CD8-positive, alpha-beta memory T cell (primary cell): ENCODE data around the gene ATP2C1. TPM values are rescaled to one million over a fixed set of nuclear protein-coding genes. Genes with fewer than 3 reads are reported as not detected.
A peak's percentile ranks its signal among the peaks of the same experiment; 100 is the strongest.

ENCODE experiments used
- CTCF ChIA-PET: fragments of 350-600 bp; sonication (Branson Sonifier 250); formaldehyde crosslinking; loops from one replicate; lab custom pipeline; 2021; ENCODE audit warnings: antibody characterized with exemption; lab: Charles Lee
- POLR2A ChIA-PET: fragments of 350-600 bp; sonication (Branson Sonifier 250); formaldehyde crosslinking; loops from one replicate; lab custom pipeline; 2021; ENCODE audit warnings: antibody characterized with exemption; lab: Charles Lee
- DNase-seq, 5 donors: peaks; one replicate each; pipeline versions ENCODE4 v3.0.0 to v3.0.0-alpha.2; 2020 to 2022; ENCODE audit warnings: mixed read lengths in 1 of 5
- H3K27ac ChIP-seq: one replicate; pipeline ENCODE4 v1.7.0; 2013; ENCODE audit warnings: low read depth, mild to moderate bottlenecking, low read length, moderate library complexity
- H3K27me3 ChIP-seq: 2 replicates; pipeline ENCODE4 v1.7.0; 2013; ENCODE audit warnings: low read length, mild to moderate bottlenecking; ENCODE audit not compliant: insufficient read depth, poor library complexity, severe bottlenecking
- H3K36me3 ChIP-seq: 2 replicates; pipeline ENCODE4 v1.7.0; 2013; ENCODE audit warnings: mild to moderate bottlenecking, low read length, moderate library complexity; ENCODE audit not compliant: insufficient read depth
- H3K4me1 ChIP-seq: 2 replicates; pipeline ENCODE4 v1.7.0; 2013; ENCODE audit warnings: mild to moderate bottlenecking, low read length, moderate library complexity; ENCODE audit not compliant: insufficient read depth
- H3K4me3 ChIP-seq: 2 replicates; pipeline ENCODE4 v1.7.0; 2013; ENCODE audit warnings: mild to moderate bottlenecking, low read length
- H3K9me3 ChIP-seq: 2 replicates; pipeline ENCODE4 v1.7.0; 2013; ENCODE audit warnings: mild to moderate bottlenecking, low read length
- H3K27ac Mint-ChIP-seq, 8 donors: one replicate each; pipeline ENCODE4 v1.8.0; 2020 to 2021; ENCODE audit warnings: mixed read lengths in 8 of 8, mild to moderate bottlenecking in 6 of 8, inconsistent platforms in 3 of 8, moderate library complexity in 3 of 8
- H3K27me3 Mint-ChIP-seq, 2 donors: one replicate each; pipeline ENCODE4 v1.8.0; 2020 to 2021; ENCODE audit warnings: mixed read lengths in 2 of 2, mild to moderate bottlenecking in 1 of 2, moderate library complexity in 1 of 2
- H3K36me3 Mint-ChIP-seq, 3 donors: one replicate each; pipeline ENCODE4 v1.8.0; 2020 to 2021; ENCODE audit warnings: mixed read lengths in 3 of 3, inconsistent platforms in 1 of 3, mild to moderate bottlenecking in 1 of 3
- H3K4me1 Mint-ChIP-seq, 3 donors: one replicate each; pipeline ENCODE4 v1.8.0; 2020 to 2021; ENCODE audit warnings: mixed read lengths in 3 of 3, inconsistent platforms in 1 of 3, mild to moderate bottlenecking in 1 of 3
- H3K4me3 Mint-ChIP-seq, 7 donors: one replicate each; pipeline ENCODE4 v1.8.0; 2020 to 2021; ENCODE audit warnings: mixed read lengths in 7 of 7, mild to moderate bottlenecking in 6 of 7, moderate library complexity in 4 of 7, inconsistent platforms in 2 of 7
- H3K9me3 Mint-ChIP-seq, 5 donors: one replicate each; pipeline ENCODE4 v1.8.0; 2020 to 2022; ENCODE audit warnings: mixed read lengths in 5 of 5, mild to moderate bottlenecking in 3 of 5, moderate library complexity in 2 of 5, inconsistent platforms in 1 of 5
- polyA plus RNA-seq: library from polyadenylated mRNA; unstranded; fragments of 300-500 nt; fragmentation: Illumina TruSeq; gene quantifications from one replicate; pipeline ENCODE4 v1.2.3, GENCODE V29; 2021
- total RNA-seq, 2 experiments: library from RNA; stranded (reverse); gene quantifications; one replicate each; pipeline ENCODE4 v1.2.3, GENCODE V29; 2021

The ATP2C1 gene
- total and polyA plus RNA-seq, 3 experiments from 2014 or later, result 15.0 to 71.7 (median 68.4) TPM

DNA sequence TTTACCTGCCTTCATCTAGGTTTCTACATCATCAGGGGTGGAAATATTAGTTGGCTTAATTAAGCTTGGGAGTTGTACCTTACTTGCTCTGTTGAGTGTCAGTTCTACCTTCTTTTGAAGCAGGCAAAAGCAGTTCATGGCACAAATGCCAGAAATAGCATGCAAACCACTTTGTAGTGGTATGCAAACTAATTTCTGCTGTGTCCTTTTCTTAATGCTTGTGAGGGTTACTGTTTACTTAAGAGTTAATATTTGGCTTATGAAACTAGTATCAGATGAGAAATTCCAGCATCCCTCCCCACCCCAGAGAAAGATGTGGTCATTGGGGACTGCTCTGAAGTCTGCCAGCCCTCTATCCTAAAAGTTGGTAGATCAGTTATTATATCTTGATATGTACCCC lies 7.1 kb downstream of the ATP2C1 start:
- Mint-ChIP-seq H3K36me3 (no peaks in the 10 kb centered on the region), H3K4me3 (no peak overlapping the region), H3K4me1 (peaks cover 55 to 83% (median 82%) of the 10 kb centered on the region in 3 donors), H3K27me3 (no peaks in the 10 kb centered on the region), H3K9me3 (no peaks in the 10 kb centered on the region), H3K27ac (peak overlapping the region in 2 of 8 donors; percentile 27 to 39)
- ChIA-PET POLR2A (no interaction called here), CTCF (no interaction called here)
- H3K27ac ChIP-seq, result no peak overlapping the region
- no peaks in the 10 kb centered on the region for H3K27me3 ChIP-seq
- no peak for DNase-seq
- no peak overlapping the region for H3K4me3 ChIP-seq
- peaks cover 31% of the 10 kb centered on the region for H3K4me1 ChIP-seq
- no peaks in the 10 kb centered on the region for H3K36me3 ChIP-seq
- no peaks in the 10 kb centered on the region for H3K9me3 ChIP-seq

DNA sequence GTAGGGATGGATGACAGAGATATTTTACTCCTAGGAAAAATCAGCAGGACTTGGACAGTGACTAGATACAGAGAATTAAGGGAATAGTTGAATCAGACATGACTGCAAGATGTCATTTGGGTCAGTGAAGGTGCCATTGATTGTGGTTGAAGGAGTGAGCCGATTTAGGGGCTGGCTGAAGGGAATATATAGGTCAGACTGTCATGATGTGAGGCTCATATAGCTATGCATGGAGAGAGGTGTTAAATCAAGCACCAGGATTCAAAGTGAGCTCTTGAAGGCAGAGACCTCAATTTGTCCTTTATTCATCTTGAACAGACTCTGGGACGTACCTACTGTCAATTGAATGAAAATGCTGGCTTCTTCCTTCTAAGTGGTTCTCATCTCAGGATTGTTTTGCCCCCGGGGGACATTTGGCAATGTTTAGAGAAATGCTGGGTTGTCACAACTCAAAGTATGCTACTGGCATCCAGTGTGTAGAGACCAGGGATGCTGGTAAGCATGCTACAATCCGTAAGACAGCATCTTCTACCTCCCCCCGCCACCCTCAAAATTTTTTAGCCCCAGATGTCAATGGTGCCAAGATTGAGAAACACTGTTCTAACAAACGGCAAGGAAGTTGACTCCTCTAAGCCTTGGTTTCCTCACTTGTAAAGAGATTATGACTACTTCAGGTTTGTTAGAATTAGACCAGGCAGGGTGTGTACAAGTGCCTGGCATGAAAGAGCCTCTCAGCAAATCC lies 7.8 kb downstream of the ATP2C1 start:
- ChIA-PET CTCF (no interaction called here), POLR2A (no interaction called here)
- H3K27ac Mint-ChIP-seq, result peak overlapping the region in 5 of 8 donors; percentile 27 to 39 (median 31)
- no peaks in the 10 kb centered on the region for H3K9me3 Mint-ChIP-seq
- no peaks in the 10 kb centered on the region for H3K36me3 Mint-ChIP-seq
- H3K36me3 ChIP-seq, result no peaks in the 10 kb centered on the region
- no peaks in the 10 kb centered on the region for H3K9me3 ChIP-seq
- H3K27ac ChIP-seq, result no peak overlapping the region
- H3K4me1 Mint-ChIP-seq, result peaks cover 54 to 83% (median 82%) of the 10 kb centered on the region in 3 donors
- no peaks in the 10 kb centered on the region for H3K27me3 Mint-ChIP-seq
- DNase-seq, result no peak
- H3K4me3 ChIP-seq, result no peak overlapping the region
- H3K4me1 ChIP-seq, result peaks cover 31% of the 10 kb centered on the region
- no peaks in the 10 kb centered on the region for H3K27me3 ChIP-seq
- no peak overlapping the region for H3K4me3 Mint-ChIP-seq

DNA sequence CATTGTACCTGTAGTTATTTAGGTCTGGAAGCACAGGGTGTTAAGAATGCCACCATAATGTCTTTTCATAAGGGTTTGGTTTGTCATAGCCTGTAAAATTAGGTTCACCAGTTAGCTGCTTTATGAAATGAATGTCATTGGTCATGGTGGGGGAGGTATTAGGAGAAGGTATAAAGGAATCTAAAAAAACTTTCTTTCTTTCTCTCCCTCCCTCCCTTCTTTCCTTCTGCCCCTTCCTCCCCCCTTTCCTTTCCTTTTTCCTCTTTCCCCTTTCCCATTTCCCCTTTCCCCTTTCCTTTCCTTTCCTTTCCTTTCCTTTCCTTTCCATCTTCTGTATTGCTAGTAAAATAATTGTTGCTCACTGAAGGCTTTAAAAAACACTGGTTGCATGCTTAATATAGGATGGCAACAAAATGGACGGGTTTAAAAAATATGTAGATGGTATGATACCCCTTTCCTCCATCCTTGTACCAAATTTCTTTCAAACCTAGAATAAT lies 9.6 kb downstream of the ATP2C1 start:
- Histone ChIP-seq H3K9me3 (no peaks in the 10 kb centered on the region), H3K27me3 (no peaks in the 10 kb centered on the region), H3K4me3 (no peak overlapping the region), H3K36me3 (no peaks in the 10 kb centered on the region), H3K4me1 (peaks cover 47% of the 10 kb centered on the region), H3K27ac (no peak overlapping the region)
- Mint-ChIP-seq H3K4me1 (peaks cover 62 to 82% (median 82%) of the 10 kb centered on the region in 3 donors), H3K27ac (peak overlapping the region in 1 of 8 donors; percentile 59), H3K36me3 (no peaks in the 10 kb centered on the region), H3K27me3 (no peaks in the 10 kb centered on the region), H3K4me3 (no peak overlapping the region), H3K9me3 (no peaks in the 10 kb centered on the region)
- CTCF ChIA-PET, result no interaction called here
- POLR2A ChIA-PET, result interaction anchor here (1.3 kb wide), 1 partner anchor 10 kb away, joined by 4 read pairs; the partner anchor contains the start of gene ATP2C1
- no peak for DNase-seq

DNA sequence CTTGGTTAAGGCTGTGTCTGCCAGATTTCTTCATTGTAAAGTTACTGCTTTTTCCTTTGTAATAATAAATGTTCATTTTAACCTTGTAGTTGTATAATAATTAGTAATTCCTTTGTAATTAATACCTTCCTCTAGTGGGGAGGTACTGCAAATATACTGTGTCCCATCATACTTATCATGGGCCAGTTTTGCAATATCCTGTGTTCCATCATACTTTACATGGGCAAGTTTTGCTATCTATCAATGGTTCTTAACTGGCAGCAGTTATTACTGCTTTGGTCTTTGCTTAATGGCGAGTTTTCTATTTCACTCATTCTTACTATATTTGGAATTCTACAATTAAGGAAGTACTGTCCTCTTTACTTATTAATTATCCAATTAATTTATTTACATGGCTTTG lies 10.6 kb downstream of the ATP2C1 start:
- POLR2A ChIA-PET, result no interaction called here
- Histone ChIP-seq H3K27ac (no peak overlapping the region), H3K4me1 (peaks cover 49% of the 10 kb centered on the region), H3K36me3 (no peaks in the 10 kb centered on the region), H3K27me3 (no peaks in the 10 kb centered on the region), H3K4me3 (no peak overlapping the region), H3K9me3 (no peaks in the 10 kb centered on the region)
- CTCF ChIA-PET, result no interaction called here
- DNase-seq, result no peak
- H3K27ac Mint-ChIP-seq, result peak overlapping the region in 1 of 8 donors; percentile 47
- no peak overlapping the region for H3K4me3 Mint-ChIP-seq
- no peaks in the 10 kb centered on the region for H3K27me3 Mint-ChIP-seq
- no peaks in the 10 kb centered on the region for H3K9me3 Mint-ChIP-seq
- H3K36me3 Mint-ChIP-seq, result no peaks in the 10 kb centered on the region
- H3K4me1 Mint-ChIP-seq, result peaks cover 65 to 84% (median 83%) of the 10 kb centered on the region in 3 donors

DNA sequence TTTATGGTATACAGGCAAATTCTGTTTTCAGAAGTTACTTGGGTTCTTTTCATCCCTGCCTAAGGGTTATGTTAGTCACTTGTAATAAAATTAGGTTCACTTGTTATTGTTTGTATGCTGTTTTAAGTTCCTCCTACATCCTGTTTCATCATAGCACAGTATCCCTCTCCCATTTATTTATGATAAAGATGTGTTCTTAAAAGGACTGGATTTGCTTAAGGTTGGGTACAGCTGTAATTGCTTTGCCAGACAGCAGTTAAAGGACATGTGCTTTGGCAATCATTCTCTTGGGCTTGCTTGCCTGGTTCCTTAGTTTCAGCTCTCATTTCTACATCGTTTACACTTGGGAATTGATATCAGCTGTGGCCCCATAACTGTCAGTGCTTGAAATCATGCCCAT lies 11.7 kb downstream of the ATP2C1 start:
- H3K36me3 ChIP-seq, result no peaks in the 10 kb centered on the region
- H3K9me3 Mint-ChIP-seq, result no peaks in the 10 kb centered on the region
- H3K36me3 Mint-ChIP-seq, result no peaks in the 10 kb centered on the region
- H3K27me3 ChIP-seq, result no peaks in the 10 kb centered on the region
- ChIA-PET POLR2A (no interaction called here), CTCF (no interaction called here)
- no peak for DNase-seq
- H3K9me3 ChIP-seq, result no peaks in the 10 kb centered on the region
- H3K4me3 Mint-ChIP-seq, result no peak overlapping the region
- no peaks in the 10 kb centered on the region for H3K27me3 Mint-ChIP-seq
- H3K4me1 ChIP-seq, result peaks cover 49% of the 10 kb centered on the region
- H3K4me1 Mint-ChIP-seq, result peaks cover 65 to 89% (median 79%) of the 10 kb centered on the region in 3 donors
- H3K27ac Mint-ChIP-seq, result peak overlapping the region in 5 of 8 donors; percentile 1 to 80 (median 28)
- no peak overlapping the region for H3K27ac ChIP-seq
- no peak overlapping the region for H3K4me3 ChIP-seq

DNA sequence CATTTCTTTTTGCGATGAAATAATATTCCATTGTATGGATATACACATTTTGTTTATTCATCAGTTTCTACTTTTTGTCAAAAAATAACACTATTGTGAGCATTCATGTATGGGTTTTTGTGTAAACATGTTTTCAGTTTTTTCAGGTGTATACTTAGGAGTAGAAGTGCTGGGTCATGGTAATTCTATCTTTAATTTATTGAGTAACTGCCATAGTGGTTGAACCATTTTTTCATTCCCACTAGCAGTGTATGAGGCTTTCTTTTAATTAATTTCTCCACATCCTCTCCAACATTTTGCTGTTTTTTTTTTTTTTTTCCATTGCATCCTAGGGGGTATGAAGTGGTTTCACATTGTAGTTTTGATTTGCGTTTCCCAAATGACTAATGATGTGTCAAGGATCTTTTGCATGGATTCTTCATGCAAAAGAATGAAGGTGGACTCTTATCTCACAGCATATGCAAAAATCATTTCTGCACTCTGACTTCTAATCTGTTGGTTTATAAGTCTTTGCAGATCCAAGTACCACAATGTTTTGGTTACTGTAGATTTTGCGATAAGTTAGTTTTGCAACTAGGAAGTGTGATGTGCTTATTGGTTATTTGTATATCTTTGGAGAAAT lies 12.6 kb downstream of the ATP2C1 start:
- no peak overlapping the region for H3K27ac ChIP-seq
- Mint-ChIP-seq H3K9me3 (no peaks in the 10 kb centered on the region), H3K4me3 (peak overlapping the region in 1 of 7 donors; percentile 29), H3K27ac (peak overlapping the region in 3 of 8 donors; percentile 17 to 76 (median 48)), H3K27me3 (no peaks in the 10 kb centered on the region), H3K36me3 (peaks cover 0 to 3% (median 1%) of the 10 kb centered on the region in 3 donors), H3K4me1 (peaks cover 57 to 80% (median 69%) of the 10 kb centered on the region in 3 donors)
- H3K36me3 ChIP-seq, result no peaks in the 10 kb centered on the region
- no peaks in the 10 kb centered on the region for H3K27me3 ChIP-seq
- peaks cover 43% of the 10 kb centered on the region for H3K4me1 ChIP-seq
- POLR2A ChIA-PET, result no interaction called here
- no peak for DNase-seq
- no peaks in the 10 kb centered on the region for H3K9me3 ChIP-seq
- no peak overlapping the region for H3K4me3 ChIP-seq
- CTCF ChIA-PET, result no interaction called here

DNA sequence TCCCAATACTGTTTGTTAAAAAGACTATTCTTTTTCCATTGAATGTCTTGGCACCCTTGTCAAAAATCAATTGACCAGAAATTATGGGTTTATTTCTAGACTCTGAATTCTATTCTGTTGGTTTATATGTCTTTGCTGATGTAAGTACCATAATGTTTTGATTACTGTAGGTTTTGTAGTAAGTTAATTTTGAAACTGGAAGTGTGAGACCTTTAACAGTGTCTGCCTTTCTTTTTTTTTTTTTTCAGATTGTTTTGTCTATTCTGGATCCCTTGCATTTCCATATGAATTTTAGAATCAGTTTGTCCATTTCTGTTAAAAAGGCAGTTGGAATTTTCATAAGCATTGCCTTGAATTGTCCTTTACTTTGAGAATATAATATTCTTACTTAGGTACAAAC lies 13.6 kb downstream of the ATP2C1 start:
- Histone ChIP-seq H3K4me3 (no peak overlapping the region), H3K27me3 (no peaks in the 10 kb centered on the region), H3K9me3 (no peaks in the 10 kb centered on the region), H3K27ac (no peak overlapping the region), H3K36me3 (no peaks in the 10 kb centered on the region), H3K4me1 (peaks cover 39% of the 10 kb centered on the region)
- ChIA-PET POLR2A (no interaction called here), CTCF (no interaction called here)
- H3K9me3 Mint-ChIP-seq, result no peaks in the 10 kb centered on the region
- no peak overlapping the region for H3K4me3 Mint-ChIP-seq
- H3K27me3 Mint-ChIP-seq, result no peaks in the 10 kb centered on the region
- peak overlapping the region in 2 of 8 donors; percentile 30 to 50 for H3K27ac Mint-ChIP-seq
- peaks cover 49 to 70% (median 59%) of the 10 kb centered on the region in 3 donors for H3K4me1 Mint-ChIP-seq
- DNase-seq, result no peak
- peaks cover 0 to 3% (median 1%) of the 10 kb centered on the region in 3 donors for H3K36me3 Mint-ChIP-seq

DNA sequence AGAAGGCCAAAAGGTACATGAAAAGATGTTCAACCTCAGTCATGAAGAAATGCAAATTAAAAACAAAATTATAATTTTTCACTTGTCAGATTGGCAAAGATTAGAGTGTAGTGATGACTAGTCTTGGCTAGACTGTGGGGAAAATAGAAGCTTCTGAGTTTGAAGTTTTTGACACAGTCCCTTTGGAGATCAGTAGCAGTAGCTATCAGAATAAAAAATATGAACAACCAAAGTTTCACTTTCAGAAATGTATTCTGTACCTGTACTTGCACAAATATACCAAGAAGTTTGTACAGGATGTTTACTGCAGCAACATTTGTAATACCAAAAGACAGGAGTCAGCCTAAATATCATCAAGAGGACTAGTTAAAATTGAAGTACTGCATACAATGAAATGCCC lies 14.1 kb downstream of the ATP2C1 start:
- CTCF ChIA-PET, result no interaction called here
- H3K36me3 ChIP-seq, result no peaks in the 10 kb centered on the region
- no peak for DNase-seq
- H3K4me3 Mint-ChIP-seq, result peak overlapping the region in 1 of 7 donors; percentile 45
- H3K9me3 Mint-ChIP-seq, result no peaks in the 10 kb centered on the region
- H3K9me3 ChIP-seq, result no peaks in the 10 kb centered on the region
- H3K27me3 ChIP-seq, result no peaks in the 10 kb centered on the region
- peaks cover 46 to 66% (median 55%) of the 10 kb centered on the region in 3 donors for H3K4me1 Mint-ChIP-seq
- H3K36me3 Mint-ChIP-seq, result peaks cover 0 to 3% (median 1%) of the 10 kb centered on the region in 3 donors
- H3K27ac Mint-ChIP-seq, result peak overlapping the region in 3 of 8 donors; percentile 7 to 50 (median 36)
- no peaks in the 10 kb centered on the region for H3K27me3 Mint-ChIP-seq
- H3K4me3 ChIP-seq, result no peak overlapping the region
- peaks cover 39% of the 10 kb centered on the region for H3K4me1 ChIP-seq
- no peak overlapping the region for H3K27ac ChIP-seq
- POLR2A ChIA-PET, result no interaction called here
